ENCODE data around the gene SH3TC1.

SH3TC1 gene

GRCh38 chr4:8211737-8212581 lies 12.9 kb downstream of the SH3TC1 start:
- Histone ChIP-seq H3K27me3 (ENCODE audit: control insufficient read depth, low read length) (no peaks in the 10 kb centered on the region), H3K27ac (ENCODE audit: low read depth, low read length) (no peak overlapping the region), H3K4me3 (ENCODE audit: low read length) (no peak overlapping the region), H3K79me2 (ENCODE audit: control insufficient read depth, low read length) (no peaks in the 10 kb centered on the region), H3K4me1 (ENCODE audit: control insufficient read depth, low read length) (no peaks in the 10 kb centered on the region), H3K9me2 (replicated peaks; ENCODE audit: control insufficient read depth, low read length) (no peaks in the 10 kb centered on the region), H3K4me2 (ENCODE audit: low read length) (no peak overlapping the region), H3F3A (ENCODE audit: control insufficient read depth, insufficient read depth) (peaks cover 4% of the 10 kb centered on the region; the same call in 1 of the 2 replicates), H4K20me1 (ENCODE audit: control insufficient read depth, insufficient read depth, low read depth, low read length) (no peaks in the 10 kb centered on the region), H3K36me3 (ENCODE audit: control insufficient read depth, low read length) (peaks cover 55% of the 10 kb centered on the region), H3K9me3 (ENCODE audit: control insufficient read depth, insufficient read depth, low read length) (no peaks in the 10 kb centered on the region)
- TF ChIP-seq CTCF (IDR thresholded peaks at IDR 0.05; ENCODE audit: low read depth, low read length, poor library complexity, severe bottlenecking) (no peak), EZH2phosphoT487 (IDR thresholded peaks at IDR 0.05; ENCODE audit: borderline replicate concordance, low read length) (no peak)

GRCh38 chr4:8212622-8213021 lies 13.5 kb downstream of the SH3TC1 start:
- Histone ChIP-seq H3K27ac (ENCODE audit: low read depth, low read length) (no peak overlapping the region), H3K79me2 (ENCODE audit: control insufficient read depth, low read length) (no peaks in the 10 kb centered on the region), H3K27me3 (ENCODE audit: control insufficient read depth, low read length) (no peaks in the 10 kb centered on the region), H4K20me1 (ENCODE audit: control insufficient read depth, insufficient read depth, low read depth, low read length) (no peaks in the 10 kb centered on the region), H3K9me2 (replicated peaks; ENCODE audit: control insufficient read depth, low read length) (no peaks in the 10 kb centered on the region), H3F3A (ENCODE audit: control insufficient read depth, insufficient read depth) (no peaks in the 10 kb centered on the region), H3K36me3 (ENCODE audit: control insufficient read depth, low read length) (peaks cover 54% of the 10 kb centered on the region), H3K9me3 (ENCODE audit: control insufficient read depth, insufficient read depth, low read length) (no peaks in the 10 kb centered on the region), H3K4me1 (ENCODE audit: control insufficient read depth, low read length) (no peaks in the 10 kb centered on the region), H3K4me3 (ENCODE audit: low read length) (no peak overlapping the region), H3K4me2 (ENCODE audit: low read length) (no peak overlapping the region)
- TF ChIP-seq EZH2phosphoT487 (IDR thresholded peaks at IDR 0.05; ENCODE audit: borderline replicate concordance, low read length) (no peak), CTCF (IDR thresholded peaks at IDR 0.05; ENCODE audit: low read depth, low read length, poor library complexity, severe bottlenecking) (no peak)

- H4K20me1 ChIP-seq (ENCODE audit: control insufficient read depth, insufficient read depth, low read depth, low read length), result no peaks in the 10 kb centered on the region
- H3K9me3 ChIP-seq (ENCODE audit: control insufficient read depth, insufficient read depth, low read length), result no peaks in the 10 kb centered on the region
- no peaks in the 10 kb centered on the region for H3K27me3 ChIP-seq (ENCODE audit: control insufficient read depth, low read length)
- H3F3A ChIP-seq (ENCODE audit: control insufficient read depth, insufficient read depth), result no peaks in the 10 kb centered on the region
- no peak for TF ChIP-seq EZH2phosphoT487 (IDR thresholded peaks at IDR 0.05; ENCODE audit: borderline replicate concordance, low read length)
- no peak for TF ChIP-seq CTCF (IDR thresholded peaks at IDR 0.05; ENCODE audit: low read depth, low read length, poor library complexity, severe bottlenecking)
- H3K36me3 ChIP-seq (ENCODE audit: control insufficient read depth, low read length), result peaks cover 52% of the 10 kb centered on the region
- no peaks in the 10 kb centered on the region for H3K79me2 ChIP-seq (ENCODE audit: control insufficient read depth, low read length)
- no peaks in the 10 kb centered on the region for H3K9me2 ChIP-seq (replicated peaks; ENCODE audit: control insufficient read depth, low read length)
- H3K27ac ChIP-seq (ENCODE audit: low read depth, low read length), result no peak overlapping the region
- H3K4me1 ChIP-seq (ENCODE audit: control insufficient read depth, low read length), result no peaks in the 10 kb centered on the region
- no peak overlapping the region for H3K4me3 ChIP-seq (ENCODE audit: low read length)
- no peak overlapping the region for H3K4me2 ChIP-seq (ENCODE audit: low read length)
These were observed 14.0 kb downstream of the SH3TC1 start for GRCh38 chr4:8213121-8213520.
